Heart left ventricle (tissue), 16 donors: ENCODE results near the gene TLCD3A. TPM values are rescaled to one million over a fixed set of nuclear protein-coding genes. Genes with fewer than 3 reads are reported as not detected.
A peak's percentile ranks its signal among the peaks of the same experiment; 100 is the strongest.

Experiments used
- ATAC-seq, 4 donors: fragments of 200-7000 bp; cut with Tn5 transposase; one replicate each; pipeline ENCODE4 v1.9.1; 2020 to 2022; ENCODE audit warnings: moderate library complexity in 4 of 4, mild to moderate bottlenecking in 3 of 4, moderate number of reproducible peaks in 1 of 4
- DNase-seq, 5 donors: peaks; one replicate each; pipeline ENCODE4 v3.0.0-alpha.2; 2020
- H3K27ac ChIP-seq, 12 donors: fragments of 200-600 bp; sonication (generic) in 4 of 12; one replicate each; pipeline versions ENCODE4 v1.5.0 to v1.8.0; 2016 to 2022; ENCODE audit warnings: mild to moderate bottlenecking in 2 of 12
- H3K27me3 ChIP-seq, 9 donors: fragments of 200-600 bp; sonication (generic) in 2 of 9; one replicate each; pipeline versions ENCODE4 v1.5.1 to v1.8.0; 2016 to 2022; ENCODE audit warnings: mild to moderate bottlenecking in 3 of 9
- H3K36me3 ChIP-seq, 9 donors: fragments of 200-600 bp; sonication (generic) in 2 of 9; one replicate each; pipeline versions ENCODE4 v1.5.0 to v1.8.0; 2018 to 2022; ENCODE audit warnings: mild to moderate bottlenecking in 2 of 9
- H3K4me1 ChIP-seq, 12 donors: fragments of 200-600 bp; sonication (generic) in 4 of 12; one replicate each; pipeline versions ENCODE4 v1.5.0 to v1.8.0; 2016 to 2022; ENCODE audit warnings: mild to moderate bottlenecking in 3 of 12
- H3K4me3 ChIP-seq, 12 donors: fragments of 200-600 bp; sonication (generic) in 4 of 12; one replicate each; pipeline versions ENCODE4 v1.5.0 to v1.8.0; 2017 to 2022; ENCODE audit warnings: mild to moderate bottlenecking in 9 of 12, moderate library complexity in 4 of 12
- H3K9me3 ChIP-seq, 12 donors: fragments of 200-600 bp; sonication (generic) in 4 of 12; one replicate each; pipeline versions ENCODE4 v1.5.0 to v1.8.0; 2016 to 2022; ENCODE audit warnings: mild to moderate bottlenecking in 1 of 12
- CTCF ChIP-seq, 12 donors: fragments of 200-600 bp; sonication (generic) in 4 of 12; IDR thresholded peaks; one replicate each; pipeline versions ENCODE4 v1.5.0 to v1.8.0; 2018 to 2022; ENCODE audit warnings: antibody characterized with exemption in 12 of 12, mild to moderate bottlenecking in 5 of 12
- POLR2A ChIP-seq, 2 donors: fragments of 450-650 bp; IDR thresholded peaks; one replicate each; pipeline ENCODE4 v1.6.1; 2017; ENCODE audit warnings: antibody characterized with exemption in 2 of 2, mild to moderate bottlenecking in 2 of 2, moderate library complexity in 2 of 2
- WGBS, 4 donors: extraction: QIAGEN DNeasy Blood & Tissue Kit in 2 of 4; methylation state at CpG; one replicate each; pipeline versions ENCODE4 v1.1.5 to v1.1.7; 2013 to 2018; 5-methylcytosine and 5-hydroxymethylcytosine counted together
- intact Hi-C, 10 donors: fragments of 100-400 bp; cut with DNase I; formaldehyde crosslinking; loops; one replicate each; pipeline versions ENCODE4 v1.11.1 to v1.14.2; 2022
- polyA plus RNA-seq, 2 donors: library from polyadenylated mRNA; stranded (reverse); fragments of 200-250 nt; gene quantifications; one replicate each; pipeline ENCODE4 v1.2.3, GENCODE V29; 2013
- total RNA-seq, 9 donors: library from RNA; depleted of rRNA in 2 of 9; stranded (reverse); fragments of >200 nt in 2 of 9; fragmentation: NEBNext Ultra II Directional in 3 of 9; extraction: Animal tissue kit (Norgen Biotek cat#: 25700) in 3 of 9; gene quantifications; one replicate each; pipeline versions ENCODE4 v1.1.0 to v1.2.4, GENCODE V29; 2016 to 2023
- donor health status: ischemic (EF 13 %, LVEDD 7.1; RV severe dilation, severe dysfunction).
- donor health status: healthy with polysubstance abuse.
- donor health status: DM: no; HTN: yes; CAD: no.
- donor health status: DM: no; HTN: no; CAD: no.
- donor health status: ischemic (EF 25% LVEDD 6.9; RV normal size, moderate dysfunction).
- donor health status: ischemic (EF 25% LVEDD 5.7; RV mildly dilated, moderate dysfunction).
- donor health status: healthy.
- donor health status: DM: yes; HTN: yes; CAD: no.
- donor health status: ischemic (EF 35%, LVEDD 5.7; RV mildly dilated, moderate dysfunction).
- donor health status: nonischemic (EF 11% LVEDD 7.7; RV severe dilation, severe dysfunction).
- donor health status: DM: yes; HTN: yes; CAD: no.
- donor health status: PGD.
- donor health status: ischemic (EF 29% LVEDD 5.4; RV normal size, mild dysfunction).
- donor health status: nonischemic (EF 23%, LVEDD 6.1; RV moderate dilation, normal function).

TLCD3A gene
- total and polyA plus RNA-seq, 11 donors = 0.76 to 4.7 (median 2.9) TPM

GRCh38 chr17:704111-704864 lies 28.1 kb upstream of the TLCD3A start:
- TF ChIP-seq POLR2A (IDR thresholded peaks at IDR 0.05) (no peak), CTCF (IDR thresholded peaks at IDR 0.05) (no peak)
- Histone ChIP-seq H3K4me1 (peaks cover 0 to 33% (median 8%) of the 10 kb centered on the region in 12 donors), H3K27me3 (no peaks in the 10 kb centered on the region), H3K27ac (no peak overlapping the region), H3K4me3 (no peak overlapping the region), H3K9me3 (no peaks in the 10 kb centered on the region), H3K36me3 (peaks cover 0 to 51% (median 28%) of the 10 kb centered on the region in 9 donors)
- 51 to 61% (median 57%) methylated on average over 4 of the region's 4 CpGs for WGBS, 4 donors
- intact Hi-C loops = loop anchor here in 5 of 10 donors (5.0 kb wide), 3 partner anchors 292 to 562 kb away; a partner anchor contains a TSS
- peak in 3 of 4 donors; percentile 45 to 48 (median 47) for ATAC-seq
- DNase-seq = no peak

- no peak for ATAC-seq
- H3K27me3 ChIP-seq = no peaks in the 10 kb centered on the region
- intact Hi-C loops = no loop called here
- peaks cover 0 to 33% (median 6%) of the 10 kb centered on the region in 12 donors for H3K4me1 ChIP-seq
- H3K27ac ChIP-seq = no peak overlapping the region
- H3K9me3 ChIP-seq = no peaks in the 10 kb centered on the region
- no peak overlapping the region for H3K4me3 ChIP-seq
- peaks cover 0 to 58% (median 35%) of the 10 kb centered on the region in 9 donors for H3K36me3 ChIP-seq
- TF ChIP-seq POLR2A (IDR thresholded peaks at IDR 0.05) (no peak), CTCF (IDR thresholded peaks at IDR 0.05) (no peak)
- WGBS, 4 donors = 67 to 80% (median 76%) methylated on average over 1 of the region's 1 CpG
- DNase-seq = no peak
Observed at GRCh38 chr17:705011-705410, 27.4 kb upstream of the TLCD3A start.

- H3K36me3 ChIP-seq = peaks cover 0 to 63% (median 43%) of the 10 kb centered on the region in 9 donors
- TF ChIP-seq CTCF (IDR thresholded peaks at IDR 0.05) = no peak
- TF ChIP-seq POLR2A (IDR thresholded peaks at IDR 0.05) = no peak
- no peak overlapping the region for H3K4me3 ChIP-seq
- WGBS, 4 donors = 38 to 59% (median 45%) methylated on average over 6 of the region's 6 CpGs
- H3K4me1 ChIP-seq = peaks cover 0 to 33% (median 6%) of the 10 kb centered on the region in 12 donors
- H3K27ac ChIP-seq = no peak overlapping the region
- no peaks in the 10 kb centered on the region for H3K9me3 ChIP-seq
- peak in 1 of 5 donors; percentile 25 for DNase-seq
- ATAC-seq = peak; percentile 44 to 85 (median 82)
- intact Hi-C loops = no loop called here
- no peaks in the 10 kb centered on the region for H3K27me3 ChIP-seq
Observed at GRCh38 chr17:705863-706262, 26.5 kb upstream of the TLCD3A start.

DNA sequence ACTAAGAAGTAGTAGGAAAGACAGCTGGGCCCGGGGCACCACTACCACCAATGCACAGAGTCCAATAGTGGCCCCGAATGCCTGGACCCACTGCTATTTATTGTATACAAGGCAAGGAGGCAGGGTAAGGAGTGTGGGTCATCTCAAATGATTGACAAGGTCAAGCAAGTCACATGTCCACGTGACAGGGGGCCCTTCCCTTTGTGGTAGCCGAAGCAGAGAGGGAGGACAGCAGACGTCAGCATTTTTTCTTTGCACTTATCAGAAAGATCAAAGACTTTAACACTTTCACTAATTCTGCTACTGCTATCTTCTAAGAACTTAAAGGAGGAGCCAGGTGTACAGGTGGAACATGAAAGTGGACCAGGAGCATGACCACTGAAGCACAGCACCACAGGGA lies 24.3 kb upstream of the TLCD3A start:
- Histone ChIP-seq H3K9me3 (no peaks in the 10 kb centered on the region), H3K27ac (no peak overlapping the region), H3K27me3 (no peaks in the 10 kb centered on the region), H3K36me3 (peaks cover 0 to 47% (median 34%) of the 10 kb centered on the region in 9 donors), H3K4me3 (no peak overlapping the region), H3K4me1 (peaks cover 0 to 43% (median 9%) of the 10 kb centered on the region in 12 donors)
- DNase-seq (no peak), ATAC-seq (no peak)
- WGBS, 4 donors = 77 to 90% (median 81%) methylated on average over 5 of the region's 5 CpGs
- no peak for TF ChIP-seq CTCF (IDR thresholded peaks at IDR 0.05)
- TF ChIP-seq POLR2A (IDR thresholded peaks at IDR 0.05) = no peak
- intact Hi-C loops = no loop called here
